Activated CD4-positive, alpha-beta T cell treated with anti-CD3 and anti-CD28 coated beads, Interleukin-2, amount 50 U/mL, for 4 hours (primary cell): ENCODE measurements around the gene IBA57.
A peak's percentile ranks its signal among the peaks of the same experiment; 100 is the strongest.

Experiments used
- DNase-seq, 2 experiments: peaks; one replicate each; pipeline ENCODE4 v3.0.0-alpha.2; 2020

Gene IBA57

GRCh38 chr1:228157729-228158126 is 7.9 kb upstream of the IBA57 start:
- DNase-seq = no peak

GRCh38 chr1:228158151-228159007 is 7.2 kb upstream of the IBA57 start:
- no peak for DNase-seq

GRCh38 chr1:228159008-228159665 is 6.5 kb upstream of the IBA57 start:
- no peak for DNase-seq

- DNase-seq = no peak
Observed at GRCh38 chr1:228160201-228160761, 5.3 kb upstream of the IBA57 start.

DNA sequence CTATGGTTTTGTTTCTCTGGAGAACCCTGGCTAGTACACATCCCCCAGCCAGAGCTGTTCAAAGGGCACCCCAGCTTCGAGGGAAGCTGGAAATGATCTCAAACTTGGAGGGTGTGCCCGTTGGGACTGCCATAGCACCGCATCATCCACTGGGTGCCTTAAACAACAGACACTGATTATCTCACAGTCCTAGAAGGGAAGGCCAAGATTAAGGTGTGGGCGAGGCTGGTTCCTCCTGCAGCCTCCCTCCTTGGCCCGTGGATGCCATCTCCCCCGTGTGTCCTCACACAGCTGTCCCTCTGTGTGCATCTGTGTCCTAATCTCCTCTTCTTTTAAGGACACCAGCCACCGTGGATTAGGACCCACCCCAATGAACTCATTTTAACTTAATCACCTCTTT is 4.2 kb upstream of the IBA57 start:
- DNase-seq = no peak

GRCh38 chr1:228161866-228162265 is 3.7 kb upstream of the IBA57 start:
- DNase-seq = no peak

GRCh38 chr1:228162286-228163006 is 3.2 kb upstream of the IBA57 start:
- DNase-seq = no peak

DNA sequence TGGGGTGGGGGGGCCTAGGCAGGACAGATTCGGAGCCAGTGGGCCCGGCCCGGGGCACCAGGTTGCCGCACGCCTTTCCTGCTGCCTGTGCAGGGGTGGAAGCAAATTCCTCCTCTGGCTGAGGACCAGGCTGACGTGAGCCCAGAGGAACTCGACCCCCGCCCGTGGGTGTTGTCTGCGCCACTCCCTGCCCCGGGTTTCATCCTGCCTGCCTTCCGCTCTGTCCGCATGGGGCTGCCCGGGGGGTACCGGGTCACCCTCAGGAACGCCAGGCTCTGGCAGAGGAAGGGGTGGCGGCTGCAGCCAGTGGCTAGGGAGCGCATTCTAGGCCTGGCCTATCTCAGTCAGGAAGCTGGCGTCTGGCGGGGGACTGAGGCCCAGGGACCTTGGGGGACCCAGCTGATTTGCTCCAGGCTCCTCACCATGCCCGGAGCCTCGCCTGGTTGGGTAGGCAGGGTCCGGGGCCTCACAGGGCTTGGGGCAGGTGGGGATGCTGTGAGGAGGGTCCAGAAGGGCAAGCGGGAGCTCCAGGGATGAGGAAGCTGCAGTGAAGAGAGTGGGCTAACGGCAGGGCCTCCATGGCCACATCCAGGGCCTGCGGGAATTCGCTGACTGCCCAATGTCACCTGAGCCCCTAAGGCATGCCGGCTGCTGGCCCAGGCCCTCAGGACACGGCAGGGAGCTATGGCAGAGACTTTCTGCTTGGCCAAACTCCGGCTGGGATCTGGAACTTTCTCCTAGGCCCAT is 2.4 kb upstream of the IBA57 start:
- no peak for DNase-seq

GRCh38 chr1:228163776-228164519 is 1.7 kb upstream of the IBA57 start:
- DNase-seq = no peak

DNA sequence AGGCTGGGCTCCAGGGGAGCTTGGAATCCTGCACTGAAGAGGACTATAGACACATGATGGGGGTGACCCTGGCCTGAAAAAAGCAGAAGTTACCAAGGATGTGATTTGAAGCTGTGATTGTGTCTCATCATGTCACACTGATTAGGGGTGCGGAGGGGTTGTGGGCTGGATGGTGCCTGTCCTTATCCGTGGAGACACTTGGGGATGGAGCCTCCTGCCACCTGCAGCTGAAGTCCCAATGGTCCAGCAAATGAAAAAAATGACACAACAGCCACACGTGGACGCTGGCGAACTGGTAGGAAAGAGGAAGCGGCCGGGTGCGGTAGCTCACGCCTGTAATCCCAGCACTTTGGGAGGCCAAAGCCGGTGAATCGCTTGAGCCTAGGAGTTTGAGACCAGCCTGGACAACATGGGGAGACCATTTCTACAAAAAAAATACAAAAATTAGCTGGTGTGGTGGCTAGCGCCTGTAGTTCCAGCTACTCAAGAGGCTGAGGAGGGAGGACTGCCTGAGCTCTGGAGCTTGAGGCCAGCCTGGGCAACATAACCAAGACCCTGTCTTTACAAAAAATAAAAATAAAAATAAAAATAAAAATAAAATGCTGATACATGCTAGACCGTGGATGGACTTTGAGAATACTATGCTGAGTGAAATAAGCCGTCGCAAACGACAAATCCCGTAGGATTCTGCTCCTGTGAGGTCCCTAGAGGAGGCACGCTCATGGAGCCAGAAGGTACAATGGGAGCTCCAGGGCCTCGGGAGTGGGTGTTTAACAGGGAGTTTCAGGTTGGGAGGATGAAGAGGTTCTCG is 838 bp upstream of the IBA57 start:
- DNase-seq = no peak

GRCh38 chr1:228166170-228166936 is 749 bp downstream of the IBA57 start:
- peak; percentile 35 to 40 for DNase-seq

GRCh38 chr1:228168563-228169270 is 3.1 kb downstream of the IBA57 start:
- no peak for DNase-seq

DNA sequence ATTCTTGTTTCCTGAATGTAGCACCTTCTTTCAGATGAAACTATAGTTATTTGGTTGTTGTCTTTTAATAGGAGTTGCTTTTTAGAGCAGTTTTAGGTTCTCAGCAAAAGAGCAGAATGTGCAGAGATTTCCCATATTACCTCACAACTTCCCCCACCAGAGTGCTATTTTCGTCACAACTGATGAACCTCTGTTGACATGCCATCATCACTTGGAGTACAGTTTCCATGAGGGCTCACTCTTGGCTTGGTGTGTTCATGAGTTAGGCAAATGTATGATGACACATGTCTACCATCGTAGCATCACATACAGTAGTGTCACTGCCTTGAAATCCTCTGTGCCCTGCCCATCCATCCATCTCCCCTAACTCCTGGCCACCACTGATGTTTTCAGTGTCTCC is 3.7 kb downstream of the IBA57 start:
- DNase-seq = no peak

DNA sequence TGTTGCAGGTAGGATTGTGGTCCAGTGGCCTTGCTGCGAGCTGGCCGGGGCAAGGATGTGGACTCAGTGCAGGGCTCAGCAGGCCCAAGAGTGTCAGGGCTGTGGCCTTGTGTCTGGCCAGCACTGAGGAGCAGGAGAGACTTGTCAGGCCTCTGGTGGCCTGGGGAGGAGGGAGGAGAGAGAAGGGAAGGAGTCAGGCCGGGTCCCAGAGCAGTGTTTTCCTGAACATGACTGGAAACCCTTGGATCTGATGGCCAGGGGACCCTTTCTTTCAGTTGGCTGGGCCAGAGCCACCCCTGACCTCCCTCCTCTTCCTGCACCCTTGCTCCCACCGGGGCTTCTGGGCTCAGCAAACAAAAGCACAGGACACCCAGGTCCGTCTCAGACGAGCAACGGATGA is 5.1 kb downstream of the IBA57 start:
- DNase-seq = no peak

- no peak for DNase-seq
Observed at GRCh38 chr1:228171221-228171891, 5.8 kb downstream of the IBA57 start.

GRCh38 chr1:228172591-228173527 is 7.3 kb downstream of the IBA57 start:
- DNase-seq = no peak
